ENCODE measurements around the gene GPAM.

The GPAM gene

GRCh38 chr10:112182784-112183328, 709 bp downstream of the GPAM start:
- no peak for DNase-seq

- DNase-seq: no peak
Measured at GRCh38 chr10:112177247-112177646, 6.3 kb downstream of the GPAM start.

- no peak for DNase-seq
Measured at GRCh38 chr10:112176543-112176942, 7.0 kb downstream of the GPAM start.

- no peak for DNase-seq
Measured at GRCh38 chr10:112175409-112175808, 8.2 kb downstream of the GPAM start.

- DNase-seq: no peak
Measured at GRCh38 chr10:112173206-112173605, 10.4 kb downstream of the GPAM start.

GRCh38 chr10:112168733-112169132, 14.8 kb downstream of the GPAM start:
- DNase-seq: no peak

GRCh38 chr10:112166800-112167199, 16.8 kb downstream of the GPAM start:
- no peak for DNase-seq

GRCh38 chr10:112161757-112162518, 21.6 kb downstream of the GPAM start:
- no peak for DNase-seq

GRCh38 chr10:112160834-112161233, 22.7 kb downstream of the GPAM start:
- DNase-seq: peak; percentile 45

GRCh38 chr10:112159469-112159868, 24.1 kb downstream of the GPAM start:
- DNase-seq: peak; percentile 18

- DNase-seq: no peak
Measured at GRCh38 chr10:112151524-112152039, 32.0 kb downstream of the GPAM start.

GRCh38 chr10:112148331-112148730, 35.2 kb downstream of the GPAM start:
- DNase-seq: no peak

GRCh38 chr10:112146799-112147198, 36.8 kb downstream of the GPAM start:
- DNase-seq: no peak

- no peak for DNase-seq
Measured at GRCh38 chr10:112145263-112145662, 38.3 kb downstream of the GPAM start.

- no peak for DNase-seq
Measured at GRCh38 chr10:112143420-112143819, 40.1 kb downstream of the GPAM start.

GRCh38 chr10:112141292-112141691, 42.3 kb downstream of the GPAM start:
- DNase-seq: no peak

GRCh38 chr10:112140110-112140970, 43.2 kb downstream of the GPAM start:
- peak; percentile 90 for DNase-seq

- DNase-seq: no peak
Measured at GRCh38 chr10:112139176-112139575, 44.4 kb downstream of the GPAM start.

GRCh38 chr10:112137154-112137987, 46.2 kb downstream of the GPAM start:
- peak; percentile 76 for DNase-seq

- no peak for DNase-seq
Measured at GRCh38 chr10:112136486-112137153, 46.9 kb downstream of the GPAM start.

GRCh38 chr10:112135604-112136003, 48.0 kb downstream of the GPAM start:
- DNase-seq: no peak

GRCh38 chr10:112132435-112132834, 51.1 kb downstream of the GPAM start:
- DNase-seq: no peak
